Non-pigmented ciliary epithelial cell (primary cell): Measurements from ENCODE around the gene MTTP.

Source experiments
- DNase-seq: peaks from one replicate; pipeline ENCODE4 v3.0.0-alpha.2; 2010; ENCODE audit warnings: low read depth

The MTTP gene

GRCh38 chr4:99642725-99643489 lies 68.3 kb downstream of the MTTP start:
- DNase-seq: no peak

- no peak for DNase-seq
These were observed 69.8 kb downstream of the MTTP start for GRCh38 chr4:99644453-99644852.

GRCh38 chr4:99645036-99645435 lies 70.4 kb downstream of the MTTP start:
- no peak for DNase-seq

- no peak for DNase-seq
These were observed 71.0 kb downstream of the MTTP start for GRCh38 chr4:99645638-99646037.

GRCh38 chr4:99647071-99647470 lies 72.4 kb downstream of the MTTP start:
- DNase-seq: no peak

- no peak for DNase-seq
These were observed 73.7 kb downstream of the MTTP start for GRCh38 chr4:99648321-99648720.

- DNase-seq: no peak
These were observed 74.6 kb downstream of the MTTP start for GRCh38 chr4:99649208-99649607.

GRCh38 chr4:99649778-99650177 lies 75.2 kb downstream of the MTTP start:
- DNase-seq: no peak

- DNase-seq: no peak
These were observed 76.6 kb downstream of the MTTP start for GRCh38 chr4:99651016-99651769.

GRCh38 chr4:99651811-99652485 lies 77.3 kb downstream of the MTTP start:
- DNase-seq: no peak

- DNase-seq: no peak
These were observed 78.2 kb downstream of the MTTP start for GRCh38 chr4:99652596-99653436.

GRCh38 chr4:99653916-99654315 lies 79.3 kb downstream of the MTTP start:
- no peak for DNase-seq

- DNase-seq: no peak
These were observed 79.7 kb downstream of the MTTP start for GRCh38 chr4:99654361-99654761.

- DNase-seq: peak; percentile 4
These were observed 80.9 kb downstream of the MTTP start for GRCh38 chr4:99655308-99656081.

- no peak for DNase-seq
These were observed 83.2 kb downstream of the MTTP start, which contains the start of gene C4orf54 for GRCh38 chr4:99657798-99658197. Gene C4orf54 (minus strand): TSS chr4:99657828. CDS start chr4:99654648, 3,180 bp downstream.

- DNase-seq: no peak
These were observed 84.0 kb downstream of the MTTP start for GRCh38 chr4:99658666-99659065.

- DNase-seq: no peak
These were observed 87.3 kb downstream of the MTTP start for GRCh38 chr4:99661907-99662306.

GRCh38 chr4:99664716-99665115 lies 90.1 kb downstream of the MTTP start:
- no peak for DNase-seq

GRCh38 chr4:99665983-99666382 lies 91.4 kb downstream of the MTTP start:
- no peak for DNase-seq

- DNase-seq: no peak
These were observed 93.8 kb downstream of the MTTP start for GRCh38 chr4:99668472-99668871.

- DNase-seq: no peak
These were observed 94.5 kb downstream of the MTTP start for GRCh38 chr4:99669084-99669483.
